Measurements from ENCODE around the gene MAP4.
A peak's percentile ranks its signal among the peaks of the same experiment; 100 is the strongest.

Gene MAP4

GRCh38 chr3:47907784-47908183, 108.4 kb downstream of the MAP4 start:
- Histone ChIP-seq H3K27me3 (ENCODE audit: insufficient read depth, low read length) (no peaks in the 10 kb centered on the region), H3K9me3 (ENCODE audit: insufficient read depth, low read depth, low read length) (no peaks in the 10 kb centered on the region), H3K27ac (ENCODE audit: low read length) (no peak overlapping the region), H3K36me3 (ENCODE audit: insufficient read depth, low read depth, low read length) (peaks cover 25% of the 10 kb centered on the region), H3K9ac (ENCODE audit: low read depth, low read length) (no peak overlapping the region), H3K4me1 (ENCODE audit: insufficient read depth, low read length) (peaks cover 6% of the 10 kb centered on the region), H3K4me3 (ENCODE audit: low read length) (no peak overlapping the region)

- peaks cover 7% of the 10 kb centered on the region; the same call in 1 of the 2 replicates for H3K36me3 ChIP-seq (ENCODE audit: insufficient read depth, low read depth, low read length)
- H3K27me3 ChIP-seq (ENCODE audit: insufficient read depth, low read length): no peaks in the 10 kb centered on the region
- no peak overlapping the region for H3K4me3 ChIP-seq (ENCODE audit: low read length)
- H3K27ac ChIP-seq (ENCODE audit: low read length): no peak overlapping the region
- H3K4me1 ChIP-seq (ENCODE audit: insufficient read depth, low read length): no peaks in the 10 kb centered on the region; the same call in 1 of the 2 replicates
- H3K9me3 ChIP-seq (ENCODE audit: insufficient read depth, low read depth, low read length): no peaks in the 10 kb centered on the region
- H3K9ac ChIP-seq (ENCODE audit: low read depth, low read length): no peak overlapping the region
These were observed 113.5 kb downstream of the MAP4 start for GRCh38 chr3:47902746-47903145.

GRCh38 chr3:47901280-47901833, 114.9 kb downstream of the MAP4 start:
- Histone ChIP-seq H3K9me3 (ENCODE audit: insufficient read depth, low read depth, low read length) (no peaks in the 10 kb centered on the region), H3K36me3 (ENCODE audit: insufficient read depth, low read depth, low read length) (peaks cover 7% of the 10 kb centered on the region; the same call in 1 of the 2 replicates), H3K27me3 (ENCODE audit: insufficient read depth, low read length) (no peaks in the 10 kb centered on the region), H3K27ac (ENCODE audit: low read length) (no peak overlapping the region), H3K9ac (ENCODE audit: low read depth, low read length) (no peak overlapping the region), H3K4me3 (ENCODE audit: low read length) (no peak overlapping the region), H3K4me1 (ENCODE audit: insufficient read depth, low read length) (no peaks in the 10 kb centered on the region)

GRCh38 chr3:47899495-47900108, 116.6 kb downstream of the MAP4 start:
- Histone ChIP-seq H3K9ac (ENCODE audit: low read depth, low read length) (no peak overlapping the region), H3K36me3 (ENCODE audit: insufficient read depth, low read depth, low read length) (peaks cover 7% of the 10 kb centered on the region; the same call in 1 of the 2 replicates)

GRCh38 chr3:47897954-47898353, 118.3 kb downstream of the MAP4 start:
- Histone ChIP-seq H3K36me3 (ENCODE audit: insufficient read depth, low read depth, low read length) (peaks cover 7% of the 10 kb centered on the region; the same call in 1 of the 2 replicates), H3K4me3 (ENCODE audit: low read length) (no peak overlapping the region), H3K9me3 (ENCODE audit: insufficient read depth, low read depth, low read length) (no peaks in the 10 kb centered on the region), H3K27me3 (ENCODE audit: insufficient read depth, low read length) (no peaks in the 10 kb centered on the region), H3K4me1 (ENCODE audit: insufficient read depth, low read length) (peaks cover 10% of the 10 kb centered on the region; the same call in 1 of the 2 replicates), H3K27ac (ENCODE audit: low read length) (no peak overlapping the region), H3K9ac (ENCODE audit: low read depth, low read length) (no peak overlapping the region)

More at GRCh38 chr3:47899495-47900108, 116.6 kb downstream of the MAP4 start:
- Histone ChIP-seq H3K4me1 (ENCODE audit: insufficient read depth, low read length) (no peaks in the 10 kb centered on the region), H3K27ac (ENCODE audit: low read length) (no peak overlapping the region), H3K9me3 (ENCODE audit: insufficient read depth, low read depth, low read length) (no peaks in the 10 kb centered on the region), H3K27me3 (ENCODE audit: insufficient read depth, low read length) (no peaks in the 10 kb centered on the region), H3K4me3 (ENCODE audit: low read length) (no peak overlapping the region)

GRCh38 chr3:47896736-47897135, 119.5 kb downstream of the MAP4 start:
- H3K27ac ChIP-seq (ENCODE audit: low read length): no peak overlapping the region
- H3K36me3 ChIP-seq (ENCODE audit: insufficient read depth, low read depth, low read length): peaks cover 3% of the 10 kb centered on the region; the same call in 1 of the 2 replicates
- no peaks in the 10 kb centered on the region for H3K9me3 ChIP-seq (ENCODE audit: insufficient read depth, low read depth, low read length)
- H3K9ac ChIP-seq (ENCODE audit: low read depth, low read length): no peak overlapping the region
- peaks cover 20% of the 10 kb centered on the region; the same call in 1 of the 2 replicates for H3K4me1 ChIP-seq (ENCODE audit: insufficient read depth, low read length)
- no peaks in the 10 kb centered on the region for H3K27me3 ChIP-seq (ENCODE audit: insufficient read depth, low read length)
- H3K4me3 ChIP-seq (ENCODE audit: low read length): no peak overlapping the region

GRCh38 chr3:47895241-47895640, 121.0 kb downstream of the MAP4 start:
- H3K27me3 ChIP-seq (ENCODE audit: insufficient read depth, low read length): no peaks in the 10 kb centered on the region
- H3K27ac ChIP-seq (ENCODE audit: low read length): no peak overlapping the region
- H3K4me1 ChIP-seq (ENCODE audit: insufficient read depth, low read length): peaks cover 33% of the 10 kb centered on the region; the same call in 1 of the 2 replicates
- no peaks in the 10 kb centered on the region; the same call in 1 of the 2 replicates for H3K36me3 ChIP-seq (ENCODE audit: insufficient read depth, low read depth, low read length)
- H3K9ac ChIP-seq (ENCODE audit: low read depth, low read length): no peak overlapping the region
- H3K4me3 ChIP-seq (ENCODE audit: low read length): no peak overlapping the region
- H3K9me3 ChIP-seq (ENCODE audit: insufficient read depth, low read depth, low read length): no peaks in the 10 kb centered on the region

- Histone ChIP-seq H3K9ac (ENCODE audit: low read depth, low read length) (0 out of 2 replicates have a peak overlapping the region, but pooled peaks have one; percentile 43), H3K9me3 (ENCODE audit: insufficient read depth, low read depth, low read length) (no peaks in the 10 kb centered on the region), H3K36me3 (ENCODE audit: insufficient read depth, low read depth, low read length) (peaks cover 12% of the 10 kb centered on the region), H3K4me3 (ENCODE audit: low read length) (peak overlapping the region; percentile 21; the same call in 1 of the 2 replicates), H3K27me3 (ENCODE audit: insufficient read depth, low read length) (no peaks in the 10 kb centered on the region), H3K27ac (ENCODE audit: low read length) (no peak overlapping the region), H3K4me1 (ENCODE audit: insufficient read depth, low read length) (peaks cover 42% of the 10 kb centered on the region; the same call in 1 of the 2 replicates)
These were observed 123.8 kb downstream of the MAP4 start for GRCh38 chr3:47892286-47893040.

GRCh38 chr3:47891613-47892005, 124.6 kb downstream of the MAP4 start:
- Histone ChIP-seq H3K4me1 (ENCODE audit: insufficient read depth, low read length) (peaks cover 42% of the 10 kb centered on the region; the same call in 1 of the 2 replicates), H3K27me3 (ENCODE audit: insufficient read depth, low read length) (no peaks in the 10 kb centered on the region), H3K27ac (ENCODE audit: low read length) (no peak overlapping the region), H3K36me3 (ENCODE audit: insufficient read depth, low read depth, low read length) (peaks cover 12% of the 10 kb centered on the region), H3K9ac (ENCODE audit: low read depth, low read length) (no peak overlapping the region), H3K4me3 (ENCODE audit: low read length) (no peak overlapping the region), H3K9me3 (ENCODE audit: insufficient read depth, low read depth, low read length) (no peaks in the 10 kb centered on the region)

- H3K9me3 ChIP-seq (ENCODE audit: insufficient read depth, low read depth, low read length): no peaks in the 10 kb centered on the region
- peaks cover 42% of the 10 kb centered on the region; the same call in 1 of the 2 replicates for H3K4me1 ChIP-seq (ENCODE audit: insufficient read depth, low read length)
- peaks cover 12% of the 10 kb centered on the region for H3K36me3 ChIP-seq (ENCODE audit: insufficient read depth, low read depth, low read length)
- H3K9ac ChIP-seq (ENCODE audit: low read depth, low read length): peak overlapping the region; percentile 73; the same call in 1 of the 2 replicates
- no peaks in the 10 kb centered on the region for H3K27me3 ChIP-seq (ENCODE audit: insufficient read depth, low read length)
- H3K4me3 ChIP-seq (ENCODE audit: low read length): no peak overlapping the region
- peak overlapping the region; percentile 69 for H3K27ac ChIP-seq (ENCODE audit: low read length)
These were observed 125.2 kb downstream of the MAP4 start for GRCh38 chr3:47890828-47891612.
